ENCODE measurements around the gene PAX1.

GRCh38 chr20:21656308-21657067 is 49.0 kb upstream of the PAX1 start:
- no peak for TF ChIP-seq SP2 (IDR thresholded peaks at IDR 0.05; ENCODE audit: low read length)
- TF ChIP-seq RAD21 (IDR thresholded peaks at IDR 0.05 in 1 of 2, conservative IDR thresholded peaks at IDR 0.05 in 1 of 2; ENCODE audit: low read depth in 2 of 2, low read length in 2 of 2): no peak
- TF ChIP-seq, protein P1, sequence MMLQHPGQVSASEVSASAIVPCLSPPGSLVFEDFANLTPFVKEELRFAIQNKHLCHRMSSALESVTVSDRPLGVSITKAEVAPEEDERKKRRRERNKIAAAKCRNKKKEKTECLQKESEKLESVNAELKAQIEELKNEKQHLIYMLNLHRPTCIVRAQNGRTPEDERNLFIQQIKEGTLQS (IDR thresholded peaks at IDR 0.05; ENCODE audit: insufficient read depth, low read depth, low read length): no peak
- TF ChIP-seq SIN3A (conservative IDR thresholded peaks at IDR 0.05 in 1 of 2, IDR thresholded peaks at IDR 0.05 in 1 of 2; ENCODE audit: low read depth in 1 of 2, low read length in 2 of 2): no peak
- no peak for TF ChIP-seq YY1 (IDR thresholded peaks at IDR 0.05; ENCODE audit: low read depth, low read length)
- TF ChIP-seq POLR2AphosphoS5 (IDR thresholded peaks at IDR 0.05; ENCODE audit: low read depth, low read length): no peak
- TF ChIP-seq POLR2A (IDR thresholded peaks at IDR 0.05; ENCODE audit: control extremely low read depth in 1 of 2, low read depth in 2 of 2, low read length in 2 of 2): no peak
- TF ChIP-seq, protein P2, sequence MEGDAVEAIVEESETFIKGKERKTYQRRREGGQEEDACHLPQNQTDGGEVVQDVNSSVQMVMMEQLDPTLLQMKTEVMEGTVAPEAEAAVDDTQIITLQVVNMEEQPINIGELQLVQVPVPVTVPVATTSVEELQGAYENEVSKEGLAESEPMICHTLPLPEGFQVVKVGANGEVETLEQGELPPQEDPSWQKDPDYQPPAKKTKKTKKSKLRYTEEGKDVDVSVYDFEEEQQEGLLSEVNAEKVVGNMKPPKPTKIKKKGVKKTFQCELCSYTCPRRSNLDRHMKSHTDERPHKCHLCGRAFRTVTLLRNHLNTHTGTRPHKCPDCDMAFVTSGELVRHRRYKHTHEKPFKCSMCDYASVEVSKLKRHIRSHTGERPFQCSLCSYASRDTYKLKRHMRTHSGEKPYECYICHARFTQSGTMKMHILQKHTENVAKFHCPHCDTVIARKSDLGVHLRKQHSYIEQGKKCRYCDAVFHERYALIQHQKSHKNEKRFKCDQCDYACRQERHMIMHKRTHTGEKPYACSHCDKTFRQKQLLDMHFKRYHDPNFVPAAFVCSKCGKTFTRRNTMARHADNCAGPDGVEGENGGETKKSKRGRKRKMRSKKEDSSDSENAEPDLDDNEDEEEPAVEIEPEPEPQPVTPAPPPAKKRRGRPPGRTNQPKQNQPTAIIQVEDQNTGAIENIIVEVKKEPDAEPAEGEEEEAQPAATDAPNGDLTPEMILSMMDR (IDR thresholded peaks at IDR 0.05; ENCODE audit: control extremely low read depth in 1 of 3, insufficient read depth in 1 of 3, low read depth in 1 of 3, low read length in 3 of 3): no peak
- TF ChIP-seq MAFK (IDR thresholded peaks at IDR 0.05; ENCODE audit: low read depth, low read length): no peak
- no peak for TF ChIP-seq FOSL1 (IDR thresholded peaks at IDR 0.05; ENCODE audit: insufficient read depth, low read depth, low read length)
- no peak for TF ChIP-seq JUN (IDR thresholded peaks at IDR 0.05; ENCODE audit: low read depth, low read length)
- no peak for TF ChIP-seq CEBPB (IDR thresholded peaks at IDR 0.05; ENCODE audit: low read depth, low read length)
